Calu3 (cell line): ENCODE data around the gene ETFA. TPM values are rescaled to one million over a fixed set of nuclear protein-coding genes. Genes with fewer than 3 reads are reported as not detected.

Experiments
- BruUV-seq: library from RNA; stranded (reverse); fragments of 400-500 nt; replicated peaks from 2 replicates; lab custom pipeline; 2021; lab: Mats Ljungman, UMichigan
- CTCF ChIA-PET: fragments of 300-600 bp; sonication (Branson Sonifier 250); formaldehyde crosslinking; loops from one replicate; lab custom pipeline; 2022; ENCODE audit warnings: antibody characterized with exemption; lab: Charles Lee
- DNase-seq: peaks from one replicate; pipeline ENCODE4 v3.0.0; 2022
- H3K27ac Mint-ChIP-seq: one replicate; pipeline ENCODE4 v1.8.0; 2022; ENCODE audit warnings: mixed read lengths; ENCODE audit not compliant: unreplicated experiment
- H3K27me3 Mint-ChIP-seq: one replicate; pipeline ENCODE4 v1.8.0; 2022; ENCODE audit warnings: mixed read lengths; ENCODE audit not compliant: unreplicated experiment
- H3K36me3 Mint-ChIP-seq: one replicate; pipeline ENCODE4 v1.8.0; 2022; ENCODE audit warnings: mild to moderate bottlenecking, moderate library complexity, mixed read lengths; ENCODE audit not compliant: insufficient read depth, unreplicated experiment
- H3K4me1 Mint-ChIP-seq: one replicate; pipeline ENCODE4 v1.8.0; 2022; ENCODE audit warnings: mild to moderate bottlenecking, low read depth, mixed read lengths; ENCODE audit not compliant: unreplicated experiment
- H3K4me3 Mint-ChIP-seq: one replicate; pipeline ENCODE4 v1.8.0; 2022; ENCODE audit warnings: mild to moderate bottlenecking, low read depth, moderate library complexity, mixed read lengths; ENCODE audit not compliant: unreplicated experiment
- H3K9me3 Mint-ChIP-seq: one replicate; pipeline ENCODE4 v1.8.0; 2022; ENCODE audit warnings: low read depth, mixed read lengths; ENCODE audit not compliant: unreplicated experiment
- CTCF ChIP-seq: fragments of 200-600 bp; IDR thresholded peaks from one replicate; pipeline ENCODE4 v1.8.0; 2022; ENCODE audit warnings: antibody characterized with exemption; ENCODE audit not compliant: unreplicated experiment
- intact Hi-C: fragments of 100-400 bp; cut with micrococcal nuclease; formaldehyde crosslinking; loops from one replicate; pipeline ENCODE4 v1.10.0; 2022; ENCODE audit not compliant: unreplicated experiment
- total RNA-seq: library from RNA; stranded (reverse); gene quantifications from 2 replicates; pipeline ENCODE4 v1.2.3, GENCODE V29; 2022

ETFA gene
- total RNA-seq, 1 experiment from 2014 or later: 230 TPM

GRCh38 chr15:76200083-76200465, 111.2 kb downstream of the ETFA start:
- no peak for DNase-seq
- H3K36me3 Mint-ChIP-seq: peaks cover 25% of the 10 kb centered on the region
- H3K27ac Mint-ChIP-seq: no peak overlapping the region
- no TSS peak for BruUV-seq
- CTCF ChIA-PET: interaction anchor here (0.6 kb wide), 1 partner anchor 78 kb away, joined by 4 read pairs; no protein-coding TSS in a partner anchor
- TF ChIP-seq CTCF: no peak
- peaks cover 44% of the 10 kb centered on the region for H3K4me1 Mint-ChIP-seq
- no peaks in the 10 kb centered on the region for H3K9me3 Mint-ChIP-seq
- no peak overlapping the region for H3K4me3 Mint-ChIP-seq
- intact Hi-C loops: no loop called here
- no peaks in the 10 kb centered on the region for H3K27me3 Mint-ChIP-seq

DNA sequence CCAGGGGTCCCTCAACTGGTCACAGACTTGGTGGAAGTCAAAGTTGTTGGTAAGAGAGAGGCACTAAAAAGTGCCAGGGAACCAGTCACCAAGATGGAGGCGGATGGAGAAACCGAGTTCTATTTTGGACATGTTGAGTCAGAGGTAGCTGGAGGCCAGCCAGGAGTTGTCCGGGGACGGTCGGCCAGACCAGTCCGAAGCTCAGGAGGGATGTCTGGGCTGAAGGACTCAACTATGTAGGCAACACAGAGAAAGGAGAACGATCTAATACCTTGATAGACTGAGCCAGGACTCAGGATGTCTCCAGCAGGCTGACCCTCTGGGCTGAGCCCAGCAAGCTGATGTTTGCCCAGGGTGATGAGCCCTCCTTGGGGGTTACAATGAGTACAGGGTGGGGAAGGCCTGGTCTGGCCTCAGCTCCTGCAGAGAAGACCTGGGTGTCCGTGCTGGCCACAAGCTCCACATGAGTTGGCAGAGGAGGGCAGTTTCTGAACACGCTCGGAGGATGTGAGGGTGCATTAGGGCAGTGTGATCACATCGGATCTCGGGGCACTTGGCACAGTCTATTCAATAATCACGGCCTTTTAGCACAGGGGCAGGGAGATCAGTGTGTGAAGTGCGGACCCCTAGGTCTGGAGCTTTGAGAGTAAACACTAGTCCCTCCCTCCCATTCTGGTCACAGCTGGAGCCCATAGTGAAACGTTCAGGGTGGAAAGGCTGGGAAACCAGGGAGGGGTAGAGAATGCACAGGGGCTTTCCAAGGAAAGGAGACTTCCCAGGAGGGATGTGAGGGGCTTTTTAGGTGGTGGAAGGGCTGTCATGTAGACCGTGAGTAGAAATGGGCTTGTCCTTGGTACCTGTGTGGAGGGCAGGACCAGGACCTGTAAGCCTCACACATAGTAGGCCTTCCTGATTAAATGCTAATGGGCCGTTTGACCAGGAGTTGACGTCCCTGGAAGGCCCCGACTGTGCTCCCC, 111.9 kb downstream of the ETFA start:
- no peak for TF ChIP-seq CTCF
- CTCF ChIA-PET: interaction anchor here (0.6 kb wide), 1 partner anchor 78 kb away, joined by 4 read pairs; no protein-coding TSS in a partner anchor
- no peak for DNase-seq
- Mint-ChIP-seq H3K4me3 (no peak overlapping the region), H3K9me3 (no peaks in the 10 kb centered on the region), H3K4me1 (peaks cover 44% of the 10 kb centered on the region), H3K27ac (no peak overlapping the region), H3K36me3 (peaks cover 26% of the 10 kb centered on the region), H3K27me3 (no peaks in the 10 kb centered on the region)
- intact Hi-C loops: loop anchor here (10.0 kb wide), 1 partner anchor 645 kb away; no protein-coding TSS in a partner anchor
- BruUV-seq: no TSS peak

DNA sequence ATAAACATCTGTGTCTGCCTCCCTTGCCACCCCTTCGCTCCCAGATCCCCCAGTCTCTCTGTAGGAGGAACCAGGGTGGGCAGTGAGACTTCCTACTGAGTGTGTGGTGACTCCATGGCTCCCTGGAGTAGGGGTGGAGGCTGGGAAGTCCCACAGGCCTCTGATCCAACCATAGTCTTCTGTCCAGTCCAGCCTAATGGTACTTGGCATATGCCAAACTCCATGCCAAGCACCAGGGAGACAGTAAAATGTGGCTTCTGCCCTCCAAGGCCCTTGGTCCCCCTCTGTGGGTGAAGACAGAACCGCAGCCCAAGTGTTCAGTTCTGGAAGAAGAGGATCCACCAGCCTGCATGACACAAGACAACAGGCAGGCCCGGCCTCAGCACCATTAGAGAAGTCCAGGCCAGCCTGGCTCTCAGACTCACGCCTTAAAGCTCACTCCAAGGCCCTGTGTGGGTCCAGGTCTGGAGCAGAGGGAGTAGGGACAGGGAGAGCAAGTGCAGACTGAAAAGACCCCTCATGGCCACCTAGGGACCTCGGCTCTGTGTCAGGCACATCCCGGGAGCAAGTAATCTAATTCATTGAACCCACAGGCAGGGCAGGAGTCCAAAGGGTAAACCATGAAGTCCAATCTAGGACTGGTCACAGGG, 112.7 kb downstream of the ETFA start:
- CTCF ChIA-PET: interaction anchor here (2.4 kb wide), 1 partner anchor 131 kb away, joined by 12 read pairs; no protein-coding TSS in a partner anchor
- no TSS peak for BruUV-seq
- Mint-ChIP-seq H3K36me3 (peaks cover 22% of the 10 kb centered on the region), H3K27me3 (no peaks in the 10 kb centered on the region), H3K9me3 (no peaks in the 10 kb centered on the region), H3K27ac (no peak overlapping the region), H3K4me1 (peaks cover 44% of the 10 kb centered on the region), H3K4me3 (no peak overlapping the region)
- DNase-seq: no peak
- TF ChIP-seq CTCF: no peak
- intact Hi-C loops: loop anchor here (10.0 kb wide), 1 partner anchor 646 kb away; no protein-coding TSS in a partner anchor

GRCh38 chr15:76197703-76198455, 113.4 kb downstream of the ETFA start:
- BruUV-seq: no TSS peak
- Mint-ChIP-seq H3K27ac (no peak overlapping the region), H3K4me3 (no peak overlapping the region), H3K9me3 (no peaks in the 10 kb centered on the region), H3K27me3 (no peaks in the 10 kb centered on the region), H3K36me3 (peaks cover 20% of the 10 kb centered on the region), H3K4me1 (peaks cover 44% of the 10 kb centered on the region)
- TF ChIP-seq CTCF: no peak
- CTCF ChIA-PET: interaction anchor here (0.6 to 2.4 kb wide), 6 partner anchors 10 to 1296 kb away, joined by 3 to 18 read pairs (median 6); no protein-coding TSS in a partner anchor
- intact Hi-C loops: loop anchor here (10.0 kb wide), 1 partner anchor 647 kb away; no protein-coding TSS in a partner anchor
- peak; percentile 73 for DNase-seq
